ENCODE data around the gene GALNT2.

The GALNT2 gene

GRCh38 chr1:230322967-230323547 is 256.0 kb downstream of the GALNT2 start:
- Histone ChIP-seq H3K4me3 (ENCODE audit: low read depth in 1 of 2, low read length in 2 of 2) (no peak overlapping the region), H3K27me3 (ENCODE audit: control insufficient read depth in 1 of 2, insufficient read depth in 2 of 2, low read length in 2 of 2) (no peaks in the 10 kb centered on the region), H3K4me1 (ENCODE audit: insufficient read depth, low read length) (no peaks in the 10 kb centered on the region), H3K9ac (ENCODE audit: low read length) (no peak overlapping the region), H3K27ac (ENCODE audit: low read depth, low read length) (no peak overlapping the region), H3K36me3 (ENCODE audit: insufficient read depth, low read length) (no peaks in the 10 kb centered on the region), H3K9me3 (ENCODE audit: low read length) (no peaks in the 10 kb centered on the region)

GRCh38 chr1:230323686-230324085 is 256.6 kb downstream of the GALNT2 start:
- no peaks in the 10 kb centered on the region for H3K27me3 ChIP-seq (ENCODE audit: control insufficient read depth in 1 of 2, insufficient read depth in 2 of 2, low read length in 2 of 2)
- no peak overlapping the region for H3K9ac ChIP-seq (ENCODE audit: low read length)
- no peak overlapping the region for H3K4me3 ChIP-seq (ENCODE audit: low read depth in 1 of 2, low read length in 2 of 2)
- no peaks in the 10 kb centered on the region for H3K9me3 ChIP-seq (ENCODE audit: low read length)
- H3K27ac ChIP-seq (ENCODE audit: low read depth, low read length), result no peak overlapping the region
- H3K36me3 ChIP-seq (ENCODE audit: insufficient read depth, low read length), result no peaks in the 10 kb centered on the region
- H3K4me1 ChIP-seq (ENCODE audit: insufficient read depth, low read length), result no peaks in the 10 kb centered on the region

GRCh38 chr1:230326971-230327891 is 260.2 kb downstream of the GALNT2 start:
- Histone ChIP-seq H3K9me3 (ENCODE audit: low read length) (no peaks in the 10 kb centered on the region), H3K4me1 (ENCODE audit: insufficient read depth, low read length) (no peaks in the 10 kb centered on the region), H3K36me3 (ENCODE audit: insufficient read depth, low read length) (no peaks in the 10 kb centered on the region), H3K27me3 (ENCODE audit: control insufficient read depth in 1 of 2, insufficient read depth in 2 of 2, low read length in 2 of 2) (no peaks in the 10 kb centered on the region), H3K27ac (ENCODE audit: low read depth, low read length) (no peak overlapping the region), H3K9ac (ENCODE audit: low read length) (no peak overlapping the region), H3K4me3 (ENCODE audit: low read depth in 1 of 2, low read length in 2 of 2) (no peak overlapping the region)

GRCh38 chr1:230327892-230328284 is 260.9 kb downstream of the GALNT2 start:
- Histone ChIP-seq H3K9ac (ENCODE audit: low read length) (no peak overlapping the region), H3K4me1 (ENCODE audit: insufficient read depth, low read length) (no peaks in the 10 kb centered on the region), H3K9me3 (ENCODE audit: low read length) (no peaks in the 10 kb centered on the region), H3K27ac (ENCODE audit: low read depth, low read length) (no peak overlapping the region), H3K27me3 (ENCODE audit: control insufficient read depth in 1 of 2, insufficient read depth in 2 of 2, low read length in 2 of 2) (no peaks in the 10 kb centered on the region), H3K4me3 (ENCODE audit: low read depth in 1 of 2, low read length in 2 of 2) (no peak overlapping the region), H3K36me3 (ENCODE audit: insufficient read depth, low read length) (no peaks in the 10 kb centered on the region)

- Histone ChIP-seq H3K36me3 (ENCODE audit: insufficient read depth, low read length) (no peaks in the 10 kb centered on the region), H3K4me1 (ENCODE audit: insufficient read depth, low read length) (no peaks in the 10 kb centered on the region), H3K9me3 (ENCODE audit: low read length) (no peaks in the 10 kb centered on the region), H3K27ac (ENCODE audit: low read depth, low read length) (no peak overlapping the region), H3K27me3 (ENCODE audit: control insufficient read depth in 1 of 2, insufficient read depth in 2 of 2, low read length in 2 of 2) (no peaks in the 10 kb centered on the region), H3K9ac (ENCODE audit: low read length) (no peak overlapping the region), H3K4me3 (ENCODE audit: low read depth in 1 of 2, low read length in 2 of 2) (no peak overlapping the region)
These were observed 261.4 kb downstream of the GALNT2 start for GRCh38 chr1:230328342-230329015.

GRCh38 chr1:230330157-230330556 is 263.1 kb downstream of the GALNT2 start:
- Histone ChIP-seq H3K4me1 (ENCODE audit: insufficient read depth, low read length) (peaks cover 3% of the 10 kb centered on the region), H3K27me3 (ENCODE audit: control insufficient read depth in 1 of 2, insufficient read depth in 2 of 2, low read length in 2 of 2) (no peaks in the 10 kb centered on the region), H3K27ac (ENCODE audit: low read depth, low read length) (no peak overlapping the region), H3K36me3 (ENCODE audit: insufficient read depth, low read length) (no peaks in the 10 kb centered on the region), H3K4me3 (ENCODE audit: low read depth in 1 of 2, low read length in 2 of 2) (no peak overlapping the region), H3K9ac (ENCODE audit: low read length) (no peak overlapping the region), H3K9me3 (ENCODE audit: low read length) (no peaks in the 10 kb centered on the region)
